Right renal pelvis (tissue), 4 donors: Measurements from ENCODE around the gene MOV10L1. TPM values are rescaled to one million over a fixed set of nuclear protein-coding genes. Genes with fewer than 3 reads are reported as not detected.

Experiments used
- DNase-seq, 4 donors: peaks; one replicate each; pipeline ENCODE4 v3.0.0-alpha.2; 2013; ENCODE audit warnings: low read depth in 4 of 4, low spot score in 3 of 4, missing footprints in 1 of 4
- polyA plus RNA-seq, 4 donors: library from polyadenylated mRNA; unstranded; fragments of 120-200 nt; gene quantifications; one replicate each; pipeline ENCODE4 v1.2.1, GENCODE V29; 2013; ENCODE audit not compliant: insufficient read length in 4 of 4

MOV10L1 gene
- polyA plus RNA-seq, 4 donors: 0.33 to 1.2 (median 0.71) TPM

GRCh38 chr22:50058906-50059880 is 30.6 kb upstream of the MOV10L1 start:
- DNase-seq: no peak

GRCh38 chr22:50059881-50060262 is 29.9 kb upstream of the MOV10L1 start:
- no peak for DNase-seq

GRCh38 chr22:50060441-50061140 is 29.2 kb upstream of the MOV10L1 start:
- no peak for DNase-seq

- DNase-seq: no peak
Measured at GRCh38 chr22:50061141-50061823, 28.5 kb upstream of the MOV10L1 start.

- DNase-seq: no peak
Measured at GRCh38 chr22:50061824-50062355, 27.9 kb upstream of the MOV10L1 start.

- DNase-seq: no peak
Measured at GRCh38 chr22:50062509-50063135, 27.2 kb upstream of the MOV10L1 start.

GRCh38 chr22:50063589-50064393 is 26.0 kb upstream of the MOV10L1 start:
- no peak for DNase-seq

- DNase-seq: no peak
Measured at GRCh38 chr22:50064453-50064852, 25.4 kb upstream of the MOV10L1 start.

- no peak for DNase-seq
Measured at GRCh38 chr22:50067244-50067643, 22.6 kb upstream of the MOV10L1 start.

GRCh38 chr22:50068096-50068495 is 21.7 kb upstream of the MOV10L1 start:
- DNase-seq: no peak

GRCh38 chr22:50070366-50070765 is 19.4 kb upstream of the MOV10L1 start:
- DNase-seq: no peak

GRCh38 chr22:50071432-50072166 is 18.2 kb upstream of the MOV10L1 start:
- no peak for DNase-seq

- DNase-seq: no peak
Measured at GRCh38 chr22:50072167-50072555, 17.6 kb upstream of the MOV10L1 start.

- DNase-seq: no peak
Measured at GRCh38 chr22:50072714-50073538, 16.9 kb upstream of the MOV10L1 start.

GRCh38 chr22:50074056-50074455 is 15.8 kb upstream of the MOV10L1 start:
- no peak for DNase-seq

- DNase-seq: no peak
Measured at GRCh38 chr22:50074551-50075530, 15.0 kb upstream of the MOV10L1 start.
